ENCODE measurements around the gene SNORC. TPM values are rescaled to one million over a fixed set of nuclear protein-coding genes. Genes with fewer than 3 reads are reported as not detected.
A peak's percentile ranks its signal among the peaks of the same experiment; 100 is the strongest.

SNORC gene
- total and polyA plus RNA-seq, 2 of the 13 experiments (the other 11 are each of a cell fraction or from before 2014, with no cell fraction given): 59.1 to 86.1 TPM

DNA sequence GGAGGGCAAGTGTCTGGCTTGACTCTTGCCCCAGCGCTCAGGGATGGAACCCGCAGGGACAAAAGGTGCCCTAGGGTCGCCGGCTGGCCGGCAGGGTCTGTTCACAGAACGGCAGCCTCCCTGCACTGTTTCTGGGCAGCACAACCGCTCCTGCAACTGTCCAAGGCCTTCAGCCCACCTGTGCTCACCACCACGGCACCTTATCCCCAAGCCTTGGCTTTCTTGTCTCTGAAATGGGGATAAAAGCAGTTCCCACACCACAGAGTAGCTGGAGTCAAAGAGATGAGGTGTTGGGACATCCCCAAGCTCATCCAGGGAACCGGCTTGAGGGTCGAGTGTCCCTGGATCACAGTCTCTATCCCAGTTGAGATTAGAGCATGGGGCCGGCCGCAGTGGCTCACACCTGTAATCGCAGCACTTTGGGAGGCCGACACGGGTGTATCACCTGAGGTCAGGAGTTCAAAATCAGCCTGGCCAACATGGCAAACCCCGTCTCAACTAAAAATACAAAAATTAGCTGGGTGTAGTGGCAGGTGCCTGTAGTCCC, 4.7 kb downstream of the SNORC start:
- FAIRE-seq (no peak), ATAC-seq (no peak), DNase-seq (ENCODE audit: low spot score) (no peak)
- H3K79me2 ChIP-seq (ENCODE audit: insufficient read depth, low read length): peaks cover 80% of the 10 kb centered on the region
- ChIA-PET CTCF (ENCODE audit: low intra/inter-chr PET ratio, low total read pairs) (no interaction called here), POLR2A (interaction anchor here (0.8 to 8.6 kb wide), 6 partner anchors 8 to 186 kb away, joined by 3 to 297 read pairs (median 4); partner anchors contain the start of genes INPP5D and NGEF)
- peaks cover 0 to 24% of the 10 kb centered on the region in 2 experiments; a peak in 3 of 5 replicates for H3K36me3 ChIP-seq (replicated peaks in 1 of 2; ENCODE audit: control insufficient read depth in 1 of 2, insufficient read depth in 2 of 2, low read length in 2 of 2)
- in situ Hi-C loops (cut with HindIII; ENCODE audit: extremely low pct_ligation_motif_present, low pct_unique_long_range_greater_than_20kb) (no loop called here), intact Hi-C loops (cut with micrococcal nuclease; ENCODE audit: unreplicated experiment) (no loop called here)
- peak overlapping the region; percentile 92 for H3K9ac ChIP-seq (ENCODE audit: insufficient read depth, low read depth, low read length)
- H3K4me3 ChIP-seq (replicated peaks in 1 of 3; ENCODE audit: insufficient read depth in 1 of 3, low read depth in 2 of 3, low read length in 3 of 3): peak overlapping the region in 1 of 3 experiments; percentile 82; a peak in 2 of 6 replicates
- H3K27me3 ChIP-seq (ENCODE audit: control insufficient read depth in 1 of 2, insufficient read depth in 2 of 2, low read length in 2 of 2): no peaks in the 10 kb centered on the region
- no peaks in the 10 kb centered on the region for H3K9me3 ChIP-seq (ENCODE audit: low read length)
- no peaks in the 10 kb centered on the region for H4K20me1 ChIP-seq (ENCODE audit: insufficient read depth, low read length)
- peaks cover 89% of the 10 kb centered on the region for H3K4me1 ChIP-seq (ENCODE audit: insufficient read depth, low read length)
- no TSS peak for BruUV-seq (replicated peaks)
- H3K27ac ChIP-seq (ENCODE audit: extremely low read length, insufficient read depth, low read length): peak overlapping the region; percentile 94
- 78% methylated on average over 16 of the region's 16 CpGs for WGBS (ENCODE audit: low lambda C conversion rate)
- peak overlapping the region; percentile 79 for H3K4me2 ChIP-seq (ENCODE audit: low read depth, low read length)
- no peak overlapping the region for H2AFZ ChIP-seq (ENCODE audit: low read length)
- TF ChIP-seq ATF7 (IDR thresholded peaks at IDR 0.05) (no peak), ATF7 (CRISPR knock-in tag; IDR thresholded peaks at IDR 0.05) (no peak), HMG20A (CRISPR knock-in tag; IDR thresholded peaks at IDR 0.05; ENCODE audit: borderline replicate concordance) (no peak), SP4 (CRISPR knock-in tag; IDR thresholded peaks at IDR 0.05) (peak; percentile 28; the same call in 1 of the 2 replicates), HNRNPL (IDR thresholded peaks at IDR 0.05; ENCODE audit: low read depth, low read length) (0 out of 2 replicates have a peak, but pooled peaks have one; percentile 31), POGZ (CRISPR knock-in tag; IDR thresholded peaks at IDR 0.05) (peak; percentile 36; the same call in 1 of the 2 replicates), RFXAP (CRISPR knock-in tag; IDR thresholded peaks at IDR 0.05; ENCODE audit: borderline replicate concordance) (0 out of 2 replicates have a peak, but pooled peaks have one; percentile 18), RAD21 (CRISPR knock-in tag; IDR thresholded peaks at IDR 0.05) (no peak), ZBTB20 (CRISPR knock-in tag; IDR thresholded peaks at IDR 0.05; ENCODE audit: borderline replicate concordance, low read depth) (0 out of 2 replicates have a peak, but pooled peaks have one; percentile 3), ZNF18 (CRISPR knock-in tag; IDR thresholded peaks at IDR 0.05; ENCODE audit: insufficient replicate concordance) (no peak), SNRNP70 (IDR thresholded peaks at IDR 0.05; ENCODE audit: low read depth, low read length) (no peak), ATF7-NPFF (CRISPR knock-in tag; IDR thresholded peaks at IDR 0.05; ENCODE audit: low read depth) (0 out of 2 replicates have a peak, but pooled peaks have one; percentile 48), BRD4 (CRISPR knock-in tag; IDR thresholded peaks at IDR 0.05) (peak; percentile 52), ZBTB10 (CRISPR knock-in tag; IDR thresholded peaks at IDR 0.05; ENCODE audit: borderline replicate concordance) (no peak), ZNF614 (CRISPR knock-in tag; IDR thresholded peaks at IDR 0.05; ENCODE audit: borderline replicate concordance) (0 out of 2 replicates have a peak, but pooled peaks have one; percentile 6), ZNF33A (CRISPR knock-in tag; IDR thresholded peaks at IDR 0.05; ENCODE audit: borderline replicate concordance) (no peak), THAP8 (CRISPR knock-in tag; IDR thresholded peaks at IDR 0.05; ENCODE audit: borderline replicate concordance) (no peak), ZNF317 (CRISPR knock-in tag; IDR thresholded peaks at IDR 0.05) (0 out of 2 replicates have a peak, but pooled peaks have one; percentile 25), EED (CRISPR knock-in tag; IDR thresholded peaks at IDR 0.05) (0 out of 2 replicates have a peak, but pooled peaks have one; percentile 27), ZNF629 (CRISPR knock-in tag; conservative IDR thresholded peaks at IDR 0.05) (peak; percentile 87), ZNF841 (CRISPR knock-in tag; IDR thresholded peaks at IDR 0.05; ENCODE audit: borderline replicate concordance) (no peak)
